RWPE1 (cell line): Measurements from ENCODE around the gene DTX3L.

Source experiments
- CTCF ChIA-PET: fragments of 350-600 bp; sonication (Branson Sonifier 250); formaldehyde crosslinking; extraction: SDS; loops from one replicate; lab custom pipeline; 2021; lab: Yijun Ruan, JAX
- POLR2A ChIA-PET: fragments of 400-600 bp; formaldehyde crosslinking; extraction: SDS; loops from one replicate; lab custom pipeline; 2020; ENCODE audit warnings: antibody characterized with exemption; ENCODE audit not compliant: low non-redundant PET; lab: Yijun Ruan, JAX
- DNase-seq: peaks from one replicate; pipeline ENCODE4 v3.0.0; 2012; ENCODE audit warnings: low spot score
- H3K27ac ChIP-seq: fragments of 450-650 bp; 2 replicates; pipeline ENCODE4 v1.5.1; 2017
- TF ChIP-seq, protein P1 (sequence below): fragments of 450-650 bp; conservative IDR thresholded peaks from 2 replicates; pipeline ENCODE4 v1.5.1; 2017; ENCODE audit warnings: low read depth, mild to moderate bottlenecking

Gene DTX3L

DNA sequence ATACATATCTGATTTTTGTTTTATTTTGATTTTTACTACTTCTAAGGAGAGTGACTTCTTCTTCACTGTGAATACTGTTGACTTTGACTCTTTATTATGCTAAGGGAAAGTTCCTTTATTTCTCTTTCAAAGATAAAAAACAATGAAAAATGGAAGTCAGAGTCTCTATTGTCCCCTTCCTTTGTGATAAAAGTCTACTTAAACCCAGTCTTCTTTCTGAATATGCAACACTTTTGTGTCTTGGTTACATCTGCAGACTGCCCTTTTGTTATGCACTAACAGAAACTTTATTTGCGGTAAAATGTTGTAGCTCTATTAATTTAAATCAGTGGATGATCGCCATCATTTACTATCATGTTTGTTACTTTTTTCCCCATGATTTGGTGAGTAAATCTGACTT lies 26.5 kb downstream of the DTX3L start:
- ChIA-PET CTCF (no interaction called here), POLR2A (no interaction called here)
- TF ChIP-seq, protein P1, sequence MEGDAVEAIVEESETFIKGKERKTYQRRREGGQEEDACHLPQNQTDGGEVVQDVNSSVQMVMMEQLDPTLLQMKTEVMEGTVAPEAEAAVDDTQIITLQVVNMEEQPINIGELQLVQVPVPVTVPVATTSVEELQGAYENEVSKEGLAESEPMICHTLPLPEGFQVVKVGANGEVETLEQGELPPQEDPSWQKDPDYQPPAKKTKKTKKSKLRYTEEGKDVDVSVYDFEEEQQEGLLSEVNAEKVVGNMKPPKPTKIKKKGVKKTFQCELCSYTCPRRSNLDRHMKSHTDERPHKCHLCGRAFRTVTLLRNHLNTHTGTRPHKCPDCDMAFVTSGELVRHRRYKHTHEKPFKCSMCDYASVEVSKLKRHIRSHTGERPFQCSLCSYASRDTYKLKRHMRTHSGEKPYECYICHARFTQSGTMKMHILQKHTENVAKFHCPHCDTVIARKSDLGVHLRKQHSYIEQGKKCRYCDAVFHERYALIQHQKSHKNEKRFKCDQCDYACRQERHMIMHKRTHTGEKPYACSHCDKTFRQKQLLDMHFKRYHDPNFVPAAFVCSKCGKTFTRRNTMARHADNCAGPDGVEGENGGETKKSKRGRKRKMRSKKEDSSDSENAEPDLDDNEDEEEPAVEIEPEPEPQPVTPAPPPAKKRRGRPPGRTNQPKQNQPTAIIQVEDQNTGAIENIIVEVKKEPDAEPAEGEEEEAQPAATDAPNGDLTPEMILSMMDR: no peak
- no peak for DNase-seq
- no peak overlapping the region for H3K27ac ChIP-seq

DNA sequence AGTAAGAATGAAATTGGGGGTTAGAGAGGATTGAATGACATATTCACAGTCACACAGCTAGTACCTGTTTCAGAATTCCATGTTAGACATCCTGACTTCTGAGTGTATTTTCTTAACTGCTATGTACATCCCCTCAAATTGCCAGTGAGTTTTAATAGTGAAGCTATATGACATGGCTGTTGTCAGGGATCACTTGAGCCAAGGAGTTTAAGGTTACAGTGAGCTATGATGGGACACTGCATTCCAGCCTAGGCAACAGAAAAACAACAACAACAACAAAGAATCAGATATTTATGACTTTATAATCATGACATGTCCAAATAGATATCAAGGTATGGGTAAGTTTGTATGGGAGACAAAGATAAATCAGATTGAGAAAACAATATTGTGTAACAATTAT lies 29.9 kb downstream of the DTX3L start:
- TF ChIP-seq, protein P1: no peak
- no peak overlapping the region for H3K27ac ChIP-seq
- CTCF ChIA-PET: no interaction called here
- DNase-seq: no peak
- POLR2A ChIA-PET: no interaction called here

DNA sequence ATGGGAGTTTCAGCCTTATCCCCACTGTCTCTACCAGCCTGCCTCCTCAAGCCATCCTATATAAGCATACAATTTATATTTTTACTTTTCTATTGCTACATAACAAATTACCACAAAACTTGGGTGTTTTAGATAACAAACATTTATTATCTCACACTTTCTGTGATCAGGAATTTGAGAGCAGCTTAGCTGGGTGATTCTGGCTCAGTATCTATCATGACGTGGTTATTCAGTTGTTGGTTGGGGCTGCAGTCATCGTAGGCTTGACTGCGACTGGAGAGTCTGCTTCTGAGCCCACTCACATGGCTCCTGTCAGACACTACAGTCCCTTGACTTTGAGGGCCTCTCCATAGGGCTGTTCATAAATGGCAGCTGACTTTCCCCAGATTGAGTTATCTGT lies 34.0 kb downstream of the DTX3L start:
- no peak overlapping the region for H3K27ac ChIP-seq
- ChIA-PET POLR2A (no interaction called here), CTCF (no interaction called here)
- TF ChIP-seq, protein P1: no peak
- no peak for DNase-seq

DNA sequence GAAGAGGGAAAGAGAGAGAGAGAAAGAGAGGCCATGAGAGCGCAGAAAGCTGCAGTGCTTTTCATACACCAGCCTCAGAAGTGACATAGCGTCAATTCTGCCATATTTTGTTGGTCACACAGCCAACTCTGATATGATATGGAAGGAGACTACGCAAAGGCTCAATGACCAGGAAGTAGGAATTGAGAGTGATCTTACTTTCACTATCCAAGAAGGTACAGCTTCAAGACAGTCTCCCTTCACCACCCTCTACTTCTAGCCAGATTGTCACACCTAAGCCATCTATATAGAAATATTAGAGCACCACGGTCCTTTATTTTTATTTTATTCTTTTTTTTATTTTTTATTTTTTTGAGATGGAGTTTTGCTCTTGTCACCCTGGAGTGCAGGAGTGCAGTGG lies 34.4 kb downstream of the DTX3L start:
- H3K27ac ChIP-seq: no peak overlapping the region
- TF ChIP-seq, protein P1: no peak
- CTCF ChIA-PET: no interaction called here
- POLR2A ChIA-PET: no interaction called here
- DNase-seq: no peak

DNA sequence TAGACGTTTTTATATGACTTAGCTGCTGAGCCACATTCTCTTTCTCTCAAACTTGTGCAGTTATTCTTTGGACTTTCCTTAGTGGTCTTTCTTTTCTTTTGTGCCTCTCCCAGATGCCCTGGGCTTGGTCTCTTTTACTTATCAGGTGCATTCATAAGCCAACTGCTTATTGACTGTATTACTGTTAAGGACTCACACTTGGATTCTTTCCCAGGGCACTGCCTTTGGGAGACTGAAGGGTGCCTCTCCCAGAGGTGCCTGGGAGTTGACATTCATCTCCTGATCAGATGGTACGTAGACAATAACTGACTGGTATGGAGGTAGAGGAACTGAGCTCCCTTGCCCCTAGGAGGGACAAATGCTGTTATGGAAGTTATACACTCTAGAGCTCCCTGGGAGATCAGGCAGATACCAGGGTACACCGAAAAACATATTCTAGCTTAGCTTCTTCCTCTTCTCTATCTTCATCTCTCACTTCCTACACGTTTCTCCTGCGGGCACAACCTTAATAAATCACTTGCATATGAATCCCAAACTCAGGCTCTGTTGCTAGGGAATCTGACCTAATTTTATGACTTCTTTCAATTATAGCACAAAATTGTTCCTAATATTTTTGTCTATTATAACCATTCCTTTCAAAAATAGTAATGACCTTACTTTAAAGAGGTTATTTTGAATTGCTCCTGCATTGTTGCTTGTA lies 38.0 kb downstream of the DTX3L start:
- CTCF ChIA-PET: interaction anchor here (0.5 to 0.6 kb wide), 2 partner anchors 11 to 22 kb away, joined by 3 read pairs; no protein-coding TSS in a partner anchor
- POLR2A ChIA-PET: no interaction called here
- no peak for DNase-seq
- TF ChIP-seq, protein P1: no peak
- H3K27ac ChIP-seq: no peak overlapping the region

DNA sequence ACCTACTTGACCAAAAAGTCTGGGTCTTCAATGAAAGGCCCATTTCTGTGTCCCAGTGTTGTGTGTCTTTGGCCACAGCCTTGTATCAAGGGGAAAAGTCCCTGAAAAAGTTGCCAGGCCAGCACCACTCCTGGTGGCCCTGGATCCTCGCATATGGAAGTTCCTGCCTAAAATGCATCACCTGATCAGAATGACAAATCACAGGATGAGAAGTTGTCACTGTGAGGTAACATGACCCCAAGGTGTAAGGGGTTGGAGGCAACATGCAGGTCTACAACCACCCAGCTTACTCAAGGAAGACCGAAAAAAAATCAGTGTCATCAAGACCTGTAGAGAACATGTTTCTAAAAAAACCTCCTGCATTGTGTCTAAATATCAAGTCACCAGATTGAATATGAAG lies 38.9 kb downstream of the DTX3L start:
- CTCF ChIA-PET: no interaction called here
- POLR2A ChIA-PET: no interaction called here
- TF ChIP-seq, protein P1: no peak
- no peak overlapping the region for H3K27ac ChIP-seq
- no peak for DNase-seq

DNA sequence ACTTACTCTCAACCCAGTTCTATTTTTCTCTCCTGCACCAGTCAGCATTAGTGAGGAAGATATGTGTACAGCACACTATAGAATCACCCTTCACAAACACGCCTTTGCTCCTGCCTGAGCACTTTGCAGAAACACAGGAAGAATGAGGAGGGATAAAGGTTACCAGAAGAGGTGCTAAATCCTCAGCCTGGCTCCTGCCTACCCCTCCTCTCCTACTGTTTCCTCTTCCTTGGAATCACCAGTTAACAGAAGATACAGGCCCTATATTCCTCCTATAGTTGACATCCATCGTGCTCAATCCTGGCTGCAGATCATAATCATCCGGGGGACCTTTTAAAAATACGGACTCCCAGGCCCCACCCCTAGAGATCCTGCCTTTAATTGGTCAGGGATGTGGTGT lies 42.2 kb downstream of the DTX3L start:
- CTCF ChIA-PET: no interaction called here
- TF ChIP-seq, protein P1: no peak
- no peak for DNase-seq
- no peak overlapping the region for H3K27ac ChIP-seq
- POLR2A ChIA-PET: no interaction called here
